Lower leg skin (tissue), 4 donors: ENCODE results near the gene COX7A2. TPM values are rescaled to one million over a fixed set of nuclear protein-coding genes. Genes with fewer than 3 reads are reported as not detected.

Experiments used
- DNase-seq, 2 donors: peaks; one replicate each; pipeline ENCODE4 v3.0.0-alpha.2; 2019; ENCODE audit warnings: low spot score in 2 of 2
- H3K4me3 ChIP-seq: fragments of 200-600 bp; sonication (generic); 2 replicates; pipeline ENCODE4 v1.5.1; 2017; ENCODE audit warnings: mild to moderate bottlenecking, low read depth; ENCODE audit not compliant: poor library complexity, severe bottlenecking
- CTCF ChIP-seq, 3 donors: fragments of 450-650 bp; IDR thresholded peaks; one replicate each; pipeline ENCODE4 v1.5.1; 2016; ENCODE audit warnings: antibody characterized with exemption in 3 of 3, mild to moderate bottlenecking in 3 of 3, moderate library complexity in 2 of 3
- POLR2A ChIP-seq, 2 donors: fragments of 450-650 bp; IDR thresholded peaks; one replicate each; pipeline ENCODE4 v1.6.1; 2016 to 2017; ENCODE audit warnings: antibody characterized with exemption in 2 of 2, mild to moderate bottlenecking in 1 of 2, moderate library complexity in 1 of 2
- WGBS, 2 donors: methylation state at CpG; one replicate each; pipeline ENCODE4 v1.1.5; 2018; 5-methylcytosine and 5-hydroxymethylcytosine counted together
- intact Hi-C: fragments of 100-400 bp; cut with DNase I; formaldehyde crosslinking; loops from one replicate; pipeline ENCODE4 v1.15.0; 2023; ENCODE audit warnings: low total_unique reads
- total RNA-seq, 4 donors: library from RNA; depleted of rRNA; stranded (reverse); fragments of >200 nt; gene quantifications; one replicate each; pipeline ENCODE4 v1.1.0, GENCODE V29; 2016

COX7A2 gene
- total RNA-seq, 4 donors from 2014 or later = 90.2 to 517 (median 146) TPM

- no peak for DNase-seq
- no peak overlapping the region for H3K4me3 ChIP-seq
- WGBS, 2 donors = 45 to 49% methylated on average over 4 of the region's 4 CpGs
- TF ChIP-seq CTCF (IDR thresholded peaks at IDR 0.05) (no peak), POLR2A (IDR thresholded peaks at IDR 0.05) (no peak)
- intact Hi-C loops = no loop called here
Measured at GRCh38 chr6:75267461-75267860, 23.9 kb upstream of the COX7A2 start.

GRCh38 chr6:75266716-75267291 is 23.2 kb upstream of the COX7A2 start:
- no peak overlapping the region for H3K4me3 ChIP-seq
- TF ChIP-seq CTCF (IDR thresholded peaks at IDR 0.05) = peak in 1 of 3 donors; percentile 69
- no peak for TF ChIP-seq POLR2A (IDR thresholded peaks at IDR 0.05)
- WGBS, 2 donors = 41 to 49% methylated on average over 2 of the region's 2 CpGs
- DNase-seq = no peak
- intact Hi-C loops = no loop called here

- H3K4me3 ChIP-seq = no peak overlapping the region
- DNase-seq = no peak
- TF ChIP-seq POLR2A (IDR thresholded peaks at IDR 0.05) (no peak), CTCF (IDR thresholded peaks at IDR 0.05) (no peak)
- intact Hi-C loops = no loop called here
Measured at GRCh38 chr6:75263401-75263750, 19.8 kb upstream of the COX7A2 start.

DNA sequence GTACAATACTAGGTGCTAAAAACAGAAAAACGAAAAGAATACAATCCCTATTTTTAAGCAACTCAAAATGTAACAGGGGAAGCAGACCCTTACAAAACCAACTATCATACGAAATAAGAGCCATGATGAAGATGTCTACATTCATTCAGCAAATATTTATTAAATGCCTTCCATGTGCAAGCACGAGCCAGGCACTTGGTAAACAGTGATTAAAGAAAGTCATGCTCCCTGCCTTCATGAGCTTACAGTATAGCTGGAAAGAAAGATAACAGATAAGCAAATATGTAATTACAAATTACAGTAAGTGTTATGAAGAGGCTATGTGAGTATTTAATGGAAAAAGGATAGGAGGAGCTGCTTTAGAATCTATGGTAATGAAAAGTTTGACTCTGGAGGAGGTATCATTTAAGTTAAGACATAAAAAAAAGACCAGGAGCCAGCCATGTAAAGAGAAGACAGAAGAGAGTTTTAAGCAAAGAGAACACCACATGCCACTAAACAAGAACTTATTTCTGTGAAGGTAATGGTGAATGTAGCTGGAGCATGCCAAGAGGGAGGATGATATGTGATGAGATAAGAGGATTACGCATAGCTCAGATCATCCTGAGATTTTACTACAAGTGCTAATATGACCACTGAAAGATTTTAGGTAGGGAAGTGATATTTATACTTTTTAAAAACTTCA is 19.3 kb upstream of the COX7A2 start:
- WGBS, 2 donors = 75 to 76% methylated on average over 4 of the region's 4 CpGs
- no peak for DNase-seq
- TF ChIP-seq POLR2A (IDR thresholded peaks at IDR 0.05) (no peak), CTCF (IDR thresholded peaks at IDR 0.05) (no peak)
- H3K4me3 ChIP-seq = no peak overlapping the region
- intact Hi-C loops = no loop called here

- TF ChIP-seq CTCF (IDR thresholded peaks at IDR 0.05) (no peak), POLR2A (IDR thresholded peaks at IDR 0.05) (no peak)
- DNase-seq = no peak
- intact Hi-C loops = no loop called here
- WGBS, 2 donors = 97 to 100% methylated on average over 1 of the region's 1 CpG
- no peak overlapping the region for H3K4me3 ChIP-seq
Measured at GRCh38 chr6:75261299-75261698, 17.7 kb upstream of the COX7A2 start.
